BJ (cell line): ENCODE measurements around the gene TECR. TPM values are rescaled to one million over a fixed set of nuclear protein-coding genes. Genes with fewer than 3 reads are reported as not detected.
A peak's percentile ranks its signal among the peaks of the same experiment; 100 is the strongest.
"Not testable (repeated sequence)": the region's sequence is repeated elsewhere in the genome, so short reads cannot be mapped to it uniquely, and the experiment has no call there.

Experiments used
- CTCF ChIA-PET: fragments of 350-600 bp; formaldehyde crosslinking; extraction: SDS; loops from one replicate; lab custom pipeline; 2021; ENCODE audit warnings: antibody characterized with exemption, inconsistent platforms; lab: Yijun Ruan, JAX
- POLR2A ChIA-PET: fragments of 300-600 bp; sonication (Branson Sonifier 250); formaldehyde crosslinking; extraction: SDS; loops from one replicate; lab custom pipeline; 2021; ENCODE audit warnings: antibody characterized with exemption; lab: Charles Lee
- DNase-seq: peaks from one replicate; pipeline ENCODE4 v3.0.0-alpha.2; 2011; ENCODE audit warnings: low read depth
- H3K27me3 ChIP-seq: 2 replicates; pipeline ENCODE4 v1.6.0; 2011; ENCODE audit warnings: low read length; ENCODE audit not compliant: control insufficient read depth, insufficient read depth
- H3K36me3 ChIP-seq: 2 replicates; pipeline ENCODE4 v1.5.1; 2011; ENCODE audit warnings: low read length; ENCODE audit not compliant: control insufficient read depth, insufficient read depth
- H3K4me3 ChIP-seq: 2 replicates; pipeline ENCODE4 v1.5.1; 2011; ENCODE audit warnings: low read depth, mild to moderate bottlenecking, control low read depth, low read length
- CTCF ChIP-seq: IDR thresholded peaks from 2 replicates; pipeline ENCODE4 v1.5.1; 2011; ENCODE audit warnings: low read depth, mild to moderate bottlenecking, control low read depth, inconsistent platforms, low read length, moderate library complexity; ENCODE audit not compliant: insufficient read depth
- polyA plus RNA-seq: library from polyadenylated mRNA; depleted of rRNA; stranded (reverse); fragments of >200 nt; gene quantifications from 2 replicates; pipeline ENCODE4 v1.2.3, GENCODE V29; 2011

The TECR gene
- polyA plus RNA-seq, 1 experiment: 95.9 TPM

DNA sequence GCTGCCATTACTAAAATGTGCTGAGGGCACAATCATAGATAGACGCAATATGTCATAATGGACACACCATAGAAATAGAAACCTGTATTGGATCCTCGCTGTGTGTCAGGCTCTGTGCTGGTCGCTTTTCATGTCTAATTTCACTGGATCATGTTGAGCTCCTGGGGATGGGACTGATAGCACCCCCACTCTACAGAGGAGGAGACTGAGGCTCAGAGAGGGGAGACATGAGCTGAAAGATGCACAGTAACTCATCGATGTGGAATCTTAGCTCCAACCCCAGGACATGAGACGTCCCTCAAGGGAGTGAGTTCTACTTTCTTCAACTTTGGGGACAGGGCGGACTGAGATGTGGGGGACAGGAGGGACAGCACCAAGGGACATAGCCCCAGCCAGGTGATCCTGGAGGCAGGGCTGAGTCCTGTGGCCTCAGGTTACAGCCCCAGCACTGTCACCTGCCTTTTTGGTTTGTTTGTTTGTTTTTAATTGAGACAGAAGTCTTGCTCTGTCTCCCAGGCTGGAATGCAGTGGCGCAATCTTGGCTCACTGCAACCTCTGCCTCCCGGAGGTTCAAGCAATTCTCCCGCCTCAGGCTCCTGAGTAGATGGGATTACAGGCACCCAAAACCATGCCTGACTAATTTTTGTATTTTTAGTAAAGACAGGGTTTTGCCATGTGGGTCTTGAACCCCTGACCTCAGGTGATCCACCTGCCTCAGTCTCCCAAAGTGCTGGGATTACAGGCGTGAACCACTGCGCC, 26.9 kb upstream of the TECR start:
- no peak for TF ChIP-seq CTCF
- Histone ChIP-seq H3K36me3 (no peaks in the 10 kb centered on the region), H3K27me3 (no peaks in the 10 kb centered on the region), H3K4me3 (no peak overlapping the region)
- ChIA-PET CTCF (interaction anchor here (1.6 kb wide), 1 partner anchor 54 kb away, joined by 5 read pairs; no protein-coding TSS in a partner anchor), POLR2A (no interaction called here)
- DNase-seq: no peak

DNA sequence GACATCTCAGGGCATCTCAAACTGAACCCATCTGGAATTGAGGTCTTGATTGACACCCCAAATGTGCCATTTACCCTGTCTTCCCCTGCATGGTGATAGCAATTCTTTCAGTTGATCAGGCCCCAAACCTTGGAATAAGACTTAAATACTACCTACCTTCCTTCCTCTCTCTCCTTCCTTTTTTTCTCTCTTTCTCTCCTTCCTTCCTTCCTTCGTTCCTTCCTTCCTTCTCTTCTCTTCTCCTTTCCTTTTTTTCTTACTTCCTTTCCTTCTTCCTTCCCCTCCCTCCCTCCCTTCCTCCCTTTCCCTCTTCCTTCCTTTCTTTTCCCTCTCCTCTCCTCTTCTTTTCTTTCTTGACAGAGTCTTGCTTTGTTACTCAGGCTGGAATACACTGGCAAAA, 26.1 kb upstream of the TECR start:
- H3K36me3 ChIP-seq: no peaks in the 10 kb centered on the region
- no peaks in the 10 kb centered on the region for H3K27me3 ChIP-seq
- no peak for DNase-seq
- ChIA-PET POLR2A (no interaction called here), CTCF (interaction anchor here (1.6 kb wide), 1 partner anchor 53 kb away, joined by 5 read pairs; no protein-coding TSS in a partner anchor)
- no peak for TF ChIP-seq CTCF
- H3K4me3 ChIP-seq: no peak overlapping the region

- CTCF ChIA-PET: interaction anchor here (0.9 to 3.5 kb wide), 12 partner anchors 9 to 73 kb away, joined by 3 to 23 read pairs (median 4); partner anchors contain the start of genes DNAJB1, GIPC1 and NDUFB7
- DNase-seq, POLR2A ChIA-PET, H3K27me3 ChIP-seq, H3K36me3 ChIP-seq, H3K4me3 ChIP-seq: not testable (repeated sequence)
Observed at GRCh38 chr19:14504575-14504974, 24.8 kb upstream of the TECR start.

DNA sequence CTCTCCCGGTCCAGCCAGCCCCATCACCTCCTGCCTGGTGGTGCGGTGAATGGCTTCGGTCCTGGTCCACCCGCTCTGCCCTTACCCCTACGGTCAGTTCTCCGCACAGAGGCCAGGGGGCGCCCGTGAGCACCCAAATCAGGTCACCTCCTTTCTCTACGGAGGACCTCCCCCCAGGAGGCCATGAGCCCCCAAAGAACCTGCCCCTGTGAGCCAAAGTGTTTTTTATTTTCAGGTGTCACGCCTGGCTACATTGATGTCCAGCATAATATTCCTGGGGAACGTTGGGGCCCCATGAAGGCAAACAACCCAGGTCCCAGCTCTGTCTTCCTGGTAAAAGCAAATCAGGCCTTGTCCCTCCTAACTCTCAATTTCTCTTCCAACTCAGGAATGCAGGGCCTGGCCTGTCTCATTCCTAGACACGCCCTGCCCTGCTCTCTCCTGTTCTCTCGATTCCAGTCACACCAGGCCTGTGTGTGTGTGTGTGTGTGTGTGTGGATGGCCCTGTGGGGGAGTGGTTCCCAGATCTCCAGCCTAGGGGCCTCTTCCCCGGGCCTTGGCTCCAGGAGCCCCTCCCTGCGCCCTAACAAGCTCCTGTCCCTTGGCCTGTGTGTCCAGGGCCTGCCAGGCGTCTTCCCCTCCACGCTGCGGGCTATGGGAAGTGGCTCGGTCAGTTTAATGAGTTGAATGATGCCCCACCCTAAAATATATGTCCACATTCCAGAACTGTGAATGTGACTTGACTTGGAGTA, 23.7 kb upstream of the TECR start:
- ChIA-PET CTCF (interaction anchor here (0.6 to 3.5 kb wide), 10 partner anchors 8 to 64 kb away, joined by 3 to 23 read pairs (median 6); partner anchors contain the start of gene DNAJB1), POLR2A (interaction anchor here (0.6 to 1.5 kb wide), 2 partner anchors 12 to 19 kb away, joined by 5 read pairs; partner anchors contain the start of gene DNAJB1)
- DNase-seq: peak; percentile 64
- H3K27me3 ChIP-seq: no peaks in the 10 kb centered on the region
- no peak overlapping the region for H3K4me3 ChIP-seq
- peak; percentile 85 for TF ChIP-seq CTCF
- H3K36me3 ChIP-seq: no peaks in the 10 kb centered on the region

DNA sequence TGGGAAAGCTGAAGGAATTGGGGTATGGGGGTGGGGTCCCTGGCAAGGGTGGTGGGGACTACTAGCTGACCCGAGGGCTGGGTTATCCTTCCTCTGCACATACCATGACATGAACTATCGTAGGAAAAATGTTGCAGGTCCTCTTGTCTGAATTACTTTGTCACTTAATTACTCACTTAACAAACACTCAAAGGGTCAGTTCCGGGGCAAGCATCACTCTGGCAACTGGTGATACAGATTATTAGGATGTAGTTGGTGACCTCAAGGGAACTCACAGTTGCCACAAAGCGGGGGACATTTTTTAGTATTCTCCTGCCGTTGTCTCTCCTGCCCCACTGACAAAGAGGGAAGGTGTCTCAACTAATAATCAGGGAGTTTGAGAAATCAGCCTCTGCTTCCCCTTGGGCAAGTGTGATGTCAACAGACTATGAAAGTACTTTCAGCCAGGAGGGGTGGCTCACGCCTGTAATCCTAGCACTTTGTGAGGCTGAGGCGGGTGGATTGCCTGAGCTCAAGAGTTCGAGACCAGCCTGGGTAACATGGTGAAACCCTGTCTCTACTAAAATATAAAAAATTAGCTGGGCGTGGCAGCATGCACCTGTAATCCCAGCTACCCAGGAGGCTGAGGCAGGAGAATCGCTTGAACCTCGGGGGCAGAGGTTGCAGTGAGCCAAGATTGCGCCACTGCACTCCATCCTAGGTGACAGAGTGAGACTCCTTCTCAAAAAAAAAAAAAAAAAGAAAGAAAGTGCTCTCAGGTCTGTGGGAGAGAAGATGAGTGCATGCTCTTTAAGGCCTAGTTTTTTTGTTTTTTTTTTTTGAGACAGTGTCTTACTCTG, 21.5 kb upstream of the TECR start:
- ChIA-PET CTCF (interaction anchor here (1.3 to 3.5 kb wide), 2 partner anchors 9 to 27 kb away, joined by 3 to 23 read pairs; partner anchors contain the start of gene DNAJB1), POLR2A (no interaction called here)
- H3K4me3 ChIP-seq: no peak overlapping the region
- H3K27me3 ChIP-seq: no peaks in the 10 kb centered on the region
- TF ChIP-seq CTCF: no peak
- peak; percentile 42 for DNase-seq
- H3K36me3 ChIP-seq: no peaks in the 10 kb centered on the region
